Left ventricle myocardium inferior (tissue), 1 donor: ENCODE data around the gene NTM. TPM values are rescaled to one million over a fixed set of nuclear protein-coding genes. Genes with fewer than 3 reads are reported as not detected.

ENCODE experiments used
- DNase-seq: peaks from one replicate; pipeline ENCODE4 v3.0.0-alpha.2; 2020
- H3K27ac ChIP-seq: fragments of 200-600 bp; replicated peaks from 2 replicates; pipeline ENCODE4 v1.8.0; 2021
- H3K27me3 ChIP-seq: fragments of 200-600 bp; 2 replicates; pipeline ENCODE4 v1.8.0; 2021; ENCODE audit warnings: low read depth
- H3K36me3 ChIP-seq: fragments of 200-600 bp; 2 replicates; pipeline ENCODE4 v1.8.0; 2021
- H3K4me1 ChIP-seq: fragments of 200-600 bp; 2 replicates; pipeline ENCODE4 v1.8.0; 2021
- H3K4me3 ChIP-seq: fragments of 200-600 bp; 2 replicates; pipeline ENCODE4 v1.8.0; 2021; ENCODE audit warnings: mild to moderate bottlenecking, moderate library complexity
- H3K9me3 ChIP-seq: fragments of 200-600 bp; replicated peaks from 2 replicates; pipeline ENCODE4 v1.8.0; 2021
- intact Hi-C: fragments of 100-400 bp; cut with micrococcal nuclease; formaldehyde crosslinking; loops from one replicate; pipeline ENCODE4 v1.11.0; 2022
- total RNA-seq: library from RNA; stranded (reverse); fragmentation: NEBNext Ultra II Directional; extraction: Animal tissue kit (Norgen Biotek cat#: 25700); gene quantifications from one replicate; pipeline ENCODE4 v1.2.1, GENCODE V29; 2021
- TF ChIP-seq, protein P1 (sequence below): fragments of 200-600 bp; IDR thresholded peaks from 2 replicates; pipeline ENCODE4 v1.8.0; 2021; ENCODE audit warnings: antibody characterized with exemption, mild to moderate bottlenecking, borderline replicate concordance
- donor health status: DM: no; HTN: yes; CAD: no; lungs with severe emphysema.

NTM gene
- total RNA-seq, 1 donor from 2014 or later: 1.0 TPM

DNA sequence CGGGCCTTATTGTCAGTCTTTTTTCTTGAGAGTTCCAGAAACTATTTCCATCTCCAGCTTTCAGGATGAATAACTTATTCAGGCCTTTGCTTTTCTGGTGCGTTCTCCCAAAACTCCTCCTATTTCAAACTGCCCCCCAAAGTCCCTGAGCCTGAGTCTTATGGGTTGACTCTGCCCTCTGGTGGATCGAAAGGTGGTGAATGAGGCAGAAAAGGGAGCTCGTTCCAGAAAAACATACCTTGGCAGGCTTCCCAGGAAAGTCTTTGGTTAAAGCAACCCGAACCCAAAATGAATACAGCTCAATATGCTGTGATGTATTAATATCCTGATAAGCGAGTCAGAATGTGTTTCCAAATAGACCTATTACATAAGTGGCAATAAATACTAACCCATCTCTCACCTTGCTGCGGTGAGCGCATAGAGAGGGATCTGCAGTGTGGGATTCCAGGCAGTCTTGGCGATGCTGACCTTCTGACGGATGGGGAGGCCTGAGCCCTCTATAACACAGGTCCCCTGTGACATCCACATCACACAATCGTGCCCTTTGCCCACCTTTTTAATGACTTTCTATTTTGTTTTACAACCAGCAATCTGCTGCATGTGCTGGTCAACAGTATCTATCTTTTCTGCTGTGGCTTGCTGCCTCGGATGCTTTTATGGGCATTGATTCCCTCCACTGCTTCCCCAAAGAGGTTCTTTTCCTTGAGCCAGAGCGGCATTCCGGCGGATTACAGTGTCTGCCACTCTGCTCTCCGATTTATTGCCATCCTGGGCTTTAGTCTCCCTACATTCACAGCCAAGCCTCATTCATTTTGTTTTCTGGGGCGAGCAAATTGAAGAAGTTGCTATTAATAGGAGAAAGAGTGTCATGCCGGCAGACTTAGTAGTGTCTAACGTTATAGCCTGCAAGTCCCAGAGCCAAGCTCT is 756.8 kb downstream of the NTM start:
- TF ChIP-seq, protein P1, sequence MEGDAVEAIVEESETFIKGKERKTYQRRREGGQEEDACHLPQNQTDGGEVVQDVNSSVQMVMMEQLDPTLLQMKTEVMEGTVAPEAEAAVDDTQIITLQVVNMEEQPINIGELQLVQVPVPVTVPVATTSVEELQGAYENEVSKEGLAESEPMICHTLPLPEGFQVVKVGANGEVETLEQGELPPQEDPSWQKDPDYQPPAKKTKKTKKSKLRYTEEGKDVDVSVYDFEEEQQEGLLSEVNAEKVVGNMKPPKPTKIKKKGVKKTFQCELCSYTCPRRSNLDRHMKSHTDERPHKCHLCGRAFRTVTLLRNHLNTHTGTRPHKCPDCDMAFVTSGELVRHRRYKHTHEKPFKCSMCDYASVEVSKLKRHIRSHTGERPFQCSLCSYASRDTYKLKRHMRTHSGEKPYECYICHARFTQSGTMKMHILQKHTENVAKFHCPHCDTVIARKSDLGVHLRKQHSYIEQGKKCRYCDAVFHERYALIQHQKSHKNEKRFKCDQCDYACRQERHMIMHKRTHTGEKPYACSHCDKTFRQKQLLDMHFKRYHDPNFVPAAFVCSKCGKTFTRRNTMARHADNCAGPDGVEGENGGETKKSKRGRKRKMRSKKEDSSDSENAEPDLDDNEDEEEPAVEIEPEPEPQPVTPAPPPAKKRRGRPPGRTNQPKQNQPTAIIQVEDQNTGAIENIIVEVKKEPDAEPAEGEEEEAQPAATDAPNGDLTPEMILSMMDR: peak; percentile 59
- Histone ChIP-seq H3K4me3 (peak overlapping the region; percentile 54), H3K4me1 (peaks cover 19% of the 10 kb centered on the region), H3K27ac (peak overlapping the region; percentile 68), H3K27me3 (peaks cover 80% of the 10 kb centered on the region), H3K9me3 (no peaks in the 10 kb centered on the region), H3K36me3 (no peaks in the 10 kb centered on the region)
- intact Hi-C loops: no loop called here
- peak; percentile 28 for DNase-seq

DNA sequence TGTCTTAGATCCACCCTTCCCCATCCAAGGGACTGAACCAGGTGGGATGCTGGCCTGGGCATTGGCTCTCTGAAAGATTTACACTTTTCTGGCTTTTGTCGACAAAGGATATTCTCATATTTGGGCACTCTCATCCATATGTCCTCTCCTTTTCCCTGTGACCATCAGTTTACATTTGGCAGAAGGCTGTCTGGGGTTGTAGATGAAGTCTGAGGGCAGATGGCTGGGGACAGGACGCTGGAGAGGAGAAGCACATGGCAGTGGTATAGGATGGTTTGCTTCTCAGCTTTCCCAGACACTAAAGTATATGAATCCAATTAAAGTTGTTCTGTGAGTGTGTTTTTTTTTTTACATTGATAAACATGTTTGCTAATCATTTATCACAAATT is 757.5 kb downstream of the NTM start:
- Histone ChIP-seq H3K27me3 (peaks cover 79% of the 10 kb centered on the region), H3K4me1 (peaks cover 19% of the 10 kb centered on the region), H3K27ac (no peak overlapping the region), H3K4me3 (no peak overlapping the region), H3K36me3 (no peaks in the 10 kb centered on the region), H3K9me3 (no peaks in the 10 kb centered on the region)
- intact Hi-C loops: no loop called here
- TF ChIP-seq, protein P1: no peak
- no peak for DNase-seq

DNA sequence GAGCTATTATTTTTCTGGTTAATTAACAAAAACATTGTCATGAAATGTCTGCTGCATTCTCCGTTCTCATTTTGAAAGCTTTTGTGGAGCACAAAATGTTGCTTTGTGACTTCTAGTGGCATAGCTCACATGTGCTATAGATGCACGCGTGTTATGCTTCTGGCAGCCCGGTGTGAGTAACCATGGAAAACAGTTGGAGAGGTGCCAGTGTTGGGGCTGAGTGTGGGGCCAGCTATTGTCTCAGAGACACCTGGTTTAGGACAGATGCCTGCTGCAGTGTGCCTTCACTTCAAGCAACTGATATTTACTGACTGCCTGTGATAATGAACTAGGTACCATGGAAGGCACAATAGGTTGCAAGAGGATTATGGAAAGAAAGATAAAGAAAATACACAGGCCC is 760.6 kb downstream of the NTM start:
- TF ChIP-seq, protein P1: no peak
- H3K27me3 ChIP-seq: peaks cover 70% of the 10 kb centered on the region
- no peak overlapping the region for H3K4me3 ChIP-seq
- DNase-seq: no peak
- no peaks in the 10 kb centered on the region for H3K36me3 ChIP-seq
- H3K4me1 ChIP-seq: peaks cover 16% of the 10 kb centered on the region
- no peak overlapping the region for H3K27ac ChIP-seq
- no peaks in the 10 kb centered on the region for H3K9me3 ChIP-seq
- intact Hi-C loops: no loop called here

DNA sequence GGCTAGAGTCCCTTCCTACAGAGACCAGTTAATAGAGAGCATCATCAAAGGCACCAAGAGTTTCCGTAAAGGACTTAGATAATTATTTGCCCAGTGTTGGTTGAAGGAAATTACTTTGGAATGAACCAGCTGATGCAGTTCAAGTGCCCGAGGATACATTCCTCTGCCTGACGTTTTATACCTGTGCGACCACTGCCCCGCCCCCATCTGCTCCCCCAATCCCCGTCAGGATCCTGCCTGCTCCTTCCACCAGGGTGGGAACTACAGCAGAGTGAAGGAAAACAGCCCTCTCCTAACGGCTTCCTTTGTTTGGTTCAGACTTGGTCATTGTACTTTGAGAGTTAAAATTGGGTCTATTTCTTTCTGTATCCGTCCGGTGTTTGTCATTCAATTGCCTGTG is 761.5 kb downstream of the NTM start:
- Histone ChIP-seq H3K9me3 (no peaks in the 10 kb centered on the region), H3K27me3 (peaks cover 66% of the 10 kb centered on the region), H3K27ac (no peak overlapping the region), H3K4me3 (no peak overlapping the region), H3K4me1 (peaks cover 7% of the 10 kb centered on the region), H3K36me3 (no peaks in the 10 kb centered on the region)
- no peak for DNase-seq
- intact Hi-C loops: no loop called here
- TF ChIP-seq, protein P1: no peak

DNA sequence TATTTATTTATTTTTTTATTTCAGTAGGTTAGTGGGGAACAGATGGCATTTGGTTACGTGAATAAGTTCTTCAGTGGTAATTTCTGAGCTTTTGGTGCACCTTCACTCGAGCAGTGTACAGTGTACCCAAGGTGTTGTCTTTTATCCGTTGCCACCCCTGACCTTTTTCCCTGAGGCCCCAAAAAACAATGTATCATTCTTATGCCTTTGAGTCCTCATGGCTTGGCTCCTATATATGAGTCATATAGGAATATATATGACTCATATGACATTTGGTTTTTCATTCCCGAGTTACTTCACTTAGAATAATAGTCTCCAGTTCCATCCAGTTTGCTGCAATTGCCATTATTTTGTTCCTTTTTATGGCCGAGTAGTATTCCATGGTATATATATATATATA is 763.9 kb downstream of the NTM start:
- H3K4me1 ChIP-seq: no peaks in the 10 kb centered on the region
- peaks cover 54% of the 10 kb centered on the region for H3K27me3 ChIP-seq
- TF ChIP-seq, protein P1: no peak

More for the DNA sequence above, 763.9 kb downstream of the NTM start:
- Histone ChIP-seq H3K27ac (no peak overlapping the region), H3K4me3 (no peak overlapping the region), H3K9me3 (no peaks in the 10 kb centered on the region), H3K36me3 (no peaks in the 10 kb centered on the region)
- intact Hi-C loops: no loop called here
- no peak for DNase-seq
